Mucosa of stomach (tissue), 1 donor: ENCODE data around the gene TMEM256.

Experiments
- H3K27me3 ChIP-seq: one replicate; pipeline ENCODE4 v1.7.0; 2013; ENCODE audit warnings: mild to moderate bottlenecking, low read length; ENCODE audit not compliant: control insufficient read depth, insufficient read depth
- H3K36me3 ChIP-seq: one replicate; pipeline ENCODE4 v1.7.0; 2013; ENCODE audit warnings: low read length; ENCODE audit not compliant: control insufficient read depth, insufficient read depth
- H3K4me1 ChIP-seq: one replicate; pipeline ENCODE4 v1.7.0; 2013; ENCODE audit warnings: mild to moderate bottlenecking, low read length; ENCODE audit not compliant: control insufficient read depth, insufficient read depth
- H3K4me3 ChIP-seq: one replicate; pipeline ENCODE4 v1.7.0; 2013; ENCODE audit warnings: low read length
- H3K9ac ChIP-seq: one replicate; pipeline ENCODE4 v1.7.0; 2013; ENCODE audit warnings: mild to moderate bottlenecking, low read length, moderate library complexity
- H3K9me3 ChIP-seq: one replicate; pipeline ENCODE4 v1.7.0; 2013; ENCODE audit warnings: mild to moderate bottlenecking, low read length, moderate library complexity; ENCODE audit not compliant: control insufficient read depth
- donor health status: Pancreatic carcinoma.

Gene TMEM256

GRCh38 chr17:7426203-7426863, 22.4 kb upstream of the TMEM256 start:
- no peaks in the 10 kb centered on the region for H3K9me3 ChIP-seq
- no peaks in the 10 kb centered on the region for H3K36me3 ChIP-seq
- no peak overlapping the region for H3K9ac ChIP-seq
- peaks cover 4% of the 10 kb centered on the region for H3K27me3 ChIP-seq
- no peak overlapping the region for H3K4me3 ChIP-seq
- no peaks in the 10 kb centered on the region for H3K4me1 ChIP-seq

GRCh38 chr17:7425756-7426155, 21.9 kb upstream of the TMEM256 start:
- Histone ChIP-seq H3K4me1 (no peaks in the 10 kb centered on the region), H3K27me3 (peaks cover 4% of the 10 kb centered on the region), H3K9me3 (no peaks in the 10 kb centered on the region), H3K9ac (no peak overlapping the region), H3K4me3 (no peak overlapping the region), H3K36me3 (no peaks in the 10 kb centered on the region)

- Histone ChIP-seq H3K9me3 (no peaks in the 10 kb centered on the region), H3K9ac (no peak within 1 kb of the TSS), H3K27me3 (peaks cover 2% of the 10 kb centered on the region), H3K4me3 (no peak within 1 kb of the TSS), H3K36me3 (no peaks in the 10 kb centered on the region), H3K4me1 (no peaks in the 10 kb centered on the region)
These were observed 21.4 kb upstream of the TMEM256 start, which contains the start of gene SPEM2 for GRCh38 chr17:7425316-7425715. Gene SPEM2 (plus strand): TSS chr17:7425616. CDS start chr17:7425689, 73 bp downstream.

- Histone ChIP-seq H3K36me3 (no peaks in the 10 kb centered on the region), H3K9ac (no peak overlapping the region), H3K27me3 (peaks cover 5% of the 10 kb centered on the region), H3K9me3 (no peaks in the 10 kb centered on the region), H3K4me1 (no peaks in the 10 kb centered on the region), H3K4me3 (no peak overlapping the region)
These were observed 19.8 kb upstream of the TMEM256 start for GRCh38 chr17:7423679-7424078.

- Histone ChIP-seq H3K4me1 (no peaks in the 10 kb centered on the region), H3K27me3 (peaks cover 8% of the 10 kb centered on the region), H3K9me3 (no peaks in the 10 kb centered on the region), H3K36me3 (no peaks in the 10 kb centered on the region), H3K9ac (no peak overlapping the region), H3K4me3 (no peak overlapping the region)
These were observed 17.3 kb upstream of the TMEM256 start for GRCh38 chr17:7421186-7421585.

GRCh38 chr17:7419819-7420610, 16.1 kb upstream of the TMEM256 start, which contains the start of gene SPEM1:
Gene SPEM1 (plus strand): TSS chr17:7420324. CDS start chr17:7420385, 61 bp downstream.
- Histone ChIP-seq H3K36me3 (no peaks in the 10 kb centered on the region), H3K9ac (no peak within 1 kb of the TSS), H3K4me1 (no peaks in the 10 kb centered on the region)

GRCh38 chr17:7418472-7419152, 14.7 kb upstream of the TMEM256 start:
- Histone ChIP-seq H3K9ac (no peak overlapping the region), H3K27me3 (peaks cover 8% of the 10 kb centered on the region), H3K4me3 (no peak overlapping the region), H3K9me3 (no peaks in the 10 kb centered on the region), H3K4me1 (no peaks in the 10 kb centered on the region), H3K36me3 (no peaks in the 10 kb centered on the region)

More at GRCh38 chr17:7419819-7420610, 16.1 kb upstream of the TMEM256 start, which contains the start of gene SPEM1:
- no peaks in the 10 kb centered on the region for H3K9me3 ChIP-seq
- peaks cover 8% of the 10 kb centered on the region for H3K27me3 ChIP-seq
- no peak within 1 kb of the TSS for H3K4me3 ChIP-seq

- H3K4me3 ChIP-seq: no peak overlapping the region
- H3K4me1 ChIP-seq: no peaks in the 10 kb centered on the region
- H3K36me3 ChIP-seq: no peaks in the 10 kb centered on the region
- no peak overlapping the region for H3K9ac ChIP-seq
- H3K27me3 ChIP-seq: peaks cover 8% of the 10 kb centered on the region
- no peaks in the 10 kb centered on the region for H3K9me3 ChIP-seq
These were observed 13.3 kb upstream of the TMEM256 start for GRCh38 chr17:7417056-7417655.

GRCh38 chr17:7416323-7416722, 12.4 kb upstream of the TMEM256 start:
- no peaks in the 10 kb centered on the region for H3K9me3 ChIP-seq
- H3K9ac ChIP-seq: no peak overlapping the region
- peaks cover 8% of the 10 kb centered on the region for H3K27me3 ChIP-seq
- H3K4me1 ChIP-seq: no peaks in the 10 kb centered on the region
- H3K36me3 ChIP-seq: no peaks in the 10 kb centered on the region
- H3K4me3 ChIP-seq: no peak overlapping the region

- peaks cover 8% of the 10 kb centered on the region for H3K27me3 ChIP-seq
- no peak overlapping the region for H3K9ac ChIP-seq
- no peak overlapping the region for H3K4me3 ChIP-seq
- no peaks in the 10 kb centered on the region for H3K4me1 ChIP-seq
- H3K36me3 ChIP-seq: no peaks in the 10 kb centered on the region
- H3K9me3 ChIP-seq: no peaks in the 10 kb centered on the region
These were observed 11.9 kb upstream of the TMEM256 start for GRCh38 chr17:7415784-7416183.

- Histone ChIP-seq H3K36me3 (no peaks in the 10 kb centered on the region), H3K9ac (no peak overlapping the region), H3K4me1 (no peaks in the 10 kb centered on the region), H3K9me3 (no peaks in the 10 kb centered on the region), H3K27me3 (peaks cover 8% of the 10 kb centered on the region), H3K4me3 (no peak overlapping the region)
These were observed 10.9 kb upstream of the TMEM256 start for GRCh38 chr17:7414837-7415236.
